Liver (tissue), 3 donors: ENCODE data around the gene ZNF217.
"Not testable (repeated sequence)": the region's sequence is repeated elsewhere in the genome, so short reads cannot be mapped to it uniquely, and the experiment has no call there.

Source experiments
- CTCF ChIP-seq: fragments of 150-350 bp; IDR thresholded peaks from 2 replicates; pipeline ENCODE4 v1.5.1; 2017; ENCODE audit warnings: improper control_type of control experiment, low read depth, low read length; ENCODE audit not compliant: missing input control
- HNF4A ChIP-seq, 2 donors: conservative IDR thresholded peaks; 2 replicates each; pipeline ENCODE4 v1.6.1; 2016; ENCODE audit warnings: antibody characterized with exemption in 2 of 2, mild to moderate bottlenecking in 2 of 2
- HNF4G ChIP-seq: IDR thresholded peaks from 2 replicates; pipeline ENCODE4 v1.6.1; 2016; ENCODE audit warnings: antibody characterized with exemption
- JUND ChIP-seq, 2 donors: IDR thresholded peaks; 2 replicates each; pipeline ENCODE4 v1.6.1; 2016; ENCODE audit warnings: antibody characterized with exemption in 2 of 2
- MAX ChIP-seq: IDR thresholded peaks from 2 replicates; pipeline ENCODE4 v1.6.1; 2016; ENCODE audit warnings: antibody characterized with exemption
- NR2F2 ChIP-seq: IDR thresholded peaks from 2 replicates; pipeline ENCODE4 v1.6.1; 2016; ENCODE audit warnings: antibody characterized with exemption
- RAD21 ChIP-seq, 2 donors: IDR thresholded peaks; 2 replicates each; pipeline ENCODE4 v1.6.1; 2016; ENCODE audit warnings: antibody characterized with exemption in 2 of 2, mild to moderate bottlenecking in 2 of 2
- TAF1 ChIP-seq: conservative IDR thresholded peaks from 2 replicates; pipeline ENCODE4 v1.6.1; 2016; ENCODE audit warnings: antibody characterized with exemption, mild to moderate bottlenecking
- YY1 ChIP-seq: IDR thresholded peaks from 2 replicates; pipeline ENCODE4 v1.6.1; 2016; ENCODE audit warnings: antibody characterized with exemption, mild to moderate bottlenecking
- donor health status: healthy.
- donor health status: healthy.

GRCh38 chr20:53618490-53619000 lies 24.9 kb upstream of the ZNF217 start:
- not testable (repeated sequence) for TF ChIP-seq CTCF; RAD21 (IDR thresholded peaks at IDR 0.05); TAF1; YY1; MAX; HNF4A (conservative IDR thresholded peaks at IDR 0.05); JUND (IDR thresholded peaks at IDR 0.05); HNF4G; NR2F2
